Suprapubic skin (tissue), 3 donors: Measurements from ENCODE around the gene TESMIN.

Source experiments
- CTCF ChIP-seq, 2 donors: fragments of 200-600 bp in 1 of 2; fragments of 450-650 bp in 1 of 2; sonication (generic) in 1 of 2; IDR thresholded peaks; one replicate each; pipeline ENCODE4 v1.5.1; 2016 to 2019; ENCODE audit warnings: antibody characterized with exemption in 2 of 2, mild to moderate bottlenecking in 1 of 2, moderate library complexity in 1 of 2
- POLR2A ChIP-seq, 2 donors: fragments of 450-650 bp; IDR thresholded peaks; one replicate each; pipeline ENCODE4 v1.6.1; 2017; ENCODE audit warnings: antibody characterized with exemption in 2 of 2, mild to moderate bottlenecking in 2 of 2, moderate library complexity in 2 of 2

- TF ChIP-seq CTCF (IDR thresholded peaks at IDR 0.05) (no peak), POLR2A (IDR thresholded peaks at IDR 0.05) (no peak)
Measured at GRCh38 chr11:68688881-68689280, 62.4 kb downstream of the TESMIN start.
